Mesodermal cell (in vitro differentiated cells): ENCODE results near the gene CHMP6.

ENCODE experiments used
- H3K27ac ChIP-seq: 2 replicates; pipeline ENCODE4 v1.7.0; 2013; ENCODE audit warnings: mild to moderate bottlenecking, low read depth, low read length, moderate library complexity; ENCODE audit not compliant: severe bottlenecking
- H3K36me3 ChIP-seq: 2 replicates; pipeline ENCODE4 v1.7.1; 2013; ENCODE audit warnings: mild to moderate bottlenecking, low read length, moderate library complexity; ENCODE audit not compliant: control insufficient read depth, insufficient read depth
- H3K4me1 ChIP-seq: one replicate; pipeline ENCODE4 v1.7.1; 2013; ENCODE audit warnings: mild to moderate bottlenecking, low read length; ENCODE audit not compliant: insufficient read depth, control insufficient read depth, poor library complexity, severe bottlenecking
- H3K4me3 ChIP-seq: 2 replicates; pipeline ENCODE4 v1.7.0; 2013; ENCODE audit warnings: low read length, control low read depth, mild to moderate bottlenecking; ENCODE audit not compliant: insufficient read depth, poor library complexity, severe bottlenecking; ENCODE audit errors: extremely low read depth
- H3K9me3 ChIP-seq: 2 replicates; pipeline ENCODE4 v1.7.1; 2013; ENCODE audit warnings: mild to moderate bottlenecking, low read length, moderate library complexity; ENCODE audit not compliant: control insufficient read depth
- WGBS, 2 experiments: methylation state at CpG; one replicate each; pipeline ENCODE4 v1.1.5; 2013; ENCODE audit warnings: missing lambda C conversion rate in 2 of 2; ENCODE audit not compliant: insufficient coverage in 2 of 2; 5-methylcytosine and 5-hydroxymethylcytosine counted together

The CHMP6 gene

DNA sequence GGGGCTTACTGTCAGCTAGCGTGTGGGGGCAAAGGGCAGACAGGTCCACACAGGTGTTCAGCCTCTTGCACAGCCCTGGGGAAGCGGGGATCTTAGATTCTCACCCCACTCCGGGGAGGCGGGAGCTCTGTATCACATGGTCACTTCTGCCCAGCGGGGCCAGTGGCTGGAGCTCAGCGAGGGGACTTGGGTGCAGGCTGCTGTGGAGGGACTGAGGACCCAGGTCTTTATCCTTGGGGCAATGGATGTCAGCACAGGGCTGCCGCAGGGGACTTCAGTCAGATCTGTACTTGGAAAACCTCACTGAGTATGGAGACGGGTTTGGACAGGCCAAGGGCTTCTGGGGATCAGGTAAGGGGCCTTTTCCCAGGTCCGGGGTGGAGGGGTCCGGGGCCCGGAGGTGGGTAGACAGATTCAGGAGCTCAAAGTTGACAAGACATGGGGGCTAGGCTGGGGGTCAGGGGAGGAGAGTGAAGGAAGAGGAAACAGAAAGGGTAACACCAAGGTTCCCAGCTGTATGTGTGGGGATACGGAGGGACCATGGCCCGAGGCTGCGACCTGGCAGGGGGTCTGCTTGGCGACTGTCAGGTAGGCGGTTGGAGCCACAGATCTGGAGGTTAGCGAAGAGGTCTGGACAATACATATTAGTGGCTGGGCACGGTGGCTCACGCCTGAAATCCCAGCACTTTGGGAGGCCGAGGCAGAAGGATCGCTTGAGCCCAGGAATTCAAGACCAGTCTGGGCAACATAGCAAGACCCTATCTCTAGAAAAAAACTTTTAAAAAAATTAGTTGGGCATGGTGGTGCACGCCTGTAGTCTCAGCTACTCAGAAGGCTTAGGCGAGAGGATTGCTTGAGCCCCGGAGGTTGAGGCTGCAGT lies 28.2 kb downstream of the CHMP6 start:
- Histone ChIP-seq H3K27ac (no peak overlapping the region), H3K4me1 (peaks cover 4% of the 10 kb centered on the region), H3K4me3 (no peak overlapping the region), H3K36me3 (no peaks in the 10 kb centered on the region), H3K9me3 (no peaks in the 10 kb centered on the region)
- WGBS, 2 experiments, result 89 to 90% methylated on average over 19 to 20 of the region's 24 CpGs

DNA sequence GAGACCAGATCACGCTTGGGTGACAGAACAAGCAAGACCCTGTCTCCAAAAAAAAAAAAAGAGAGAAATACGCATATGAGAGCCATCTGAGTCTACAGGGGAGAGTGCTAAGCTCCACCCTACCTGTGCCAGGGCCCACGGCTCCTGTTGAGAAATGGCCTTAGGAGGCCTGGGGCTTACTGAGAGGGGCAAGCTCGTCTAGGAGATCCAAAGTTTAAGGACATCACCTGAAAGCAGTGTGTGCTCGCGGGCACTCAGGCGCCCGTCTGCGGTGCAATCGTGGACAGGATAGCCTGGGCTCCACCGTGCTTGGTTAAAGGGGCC lies 28.8 kb downstream of the CHMP6 start:
- WGBS, 2 experiments, result 88 to 94% methylated on average over 9 to 10 of the region's 11 CpGs
- H3K9me3 ChIP-seq, result no peaks in the 10 kb centered on the region
- no peak overlapping the region for H3K4me3 ChIP-seq
- peaks cover 4% of the 10 kb centered on the region for H3K4me1 ChIP-seq
- H3K27ac ChIP-seq, result no peak overlapping the region
- H3K36me3 ChIP-seq, result no peaks in the 10 kb centered on the region

- H3K36me3 ChIP-seq, result no peaks in the 10 kb centered on the region
- no peaks in the 10 kb centered on the region for H3K9me3 ChIP-seq
- WGBS, 2 experiments, result 86 to 90% methylated on average over 21 to 22 of the region's 24 CpGs
- H3K27ac ChIP-seq, result no peak overlapping the region
- no peak overlapping the region for H3K4me3 ChIP-seq
- H3K4me1 ChIP-seq, result peaks cover 4% of the 10 kb centered on the region
These were observed 29.3 kb downstream of the CHMP6 start for GRCh38 chr17:81020767-81021497.

- Histone ChIP-seq H3K4me1 (peaks cover 4% of the 10 kb centered on the region), H3K4me3 (no peak overlapping the region), H3K9me3 (no peaks in the 10 kb centered on the region), H3K27ac (no peak overlapping the region), H3K36me3 (no peaks in the 10 kb centered on the region)
- WGBS, 2 experiments, result 91 to 98% methylated on average over 14 to 15 of the region's 19 CpGs
These were observed 30.1 kb downstream of the CHMP6 start for GRCh38 chr17:81021531-81022343.

GRCh38 chr17:81022344-81022676 lies 30.7 kb downstream of the CHMP6 start:
- 94 to 100% methylated on average over 2 to 3 of the region's 6 CpGs for WGBS, 2 experiments
- Histone ChIP-seq H3K9me3 (no peaks in the 10 kb centered on the region), H3K36me3 (no peaks in the 10 kb centered on the region), H3K4me1 (peaks cover 7% of the 10 kb centered on the region), H3K27ac (no peak overlapping the region), H3K4me3 (no peak overlapping the region)

GRCh38 chr17:81025065-81025740 lies 33.6 kb downstream of the CHMP6 start:
- Histone ChIP-seq H3K4me3 (no peak overlapping the region), H3K9me3 (no peaks in the 10 kb centered on the region), H3K36me3 (no peaks in the 10 kb centered on the region), H3K4me1 (peaks cover 3% of the 10 kb centered on the region), H3K27ac (no peak overlapping the region)
- WGBS, 2 experiments, result 87 to 90% methylated on average over 14 to 16 of the region's 16 CpGs

GRCh38 chr17:81025741-81026129 lies 34.1 kb downstream of the CHMP6 start:
- WGBS, 2 experiments, result 90 to 91% methylated on average over 17 to 22 of the region's 22 CpGs
- Histone ChIP-seq H3K4me1 (peaks cover 3% of the 10 kb centered on the region), H3K36me3 (no peaks in the 10 kb centered on the region), H3K4me3 (no peak overlapping the region), H3K27ac (no peak overlapping the region), H3K9me3 (no peaks in the 10 kb centered on the region)

- Histone ChIP-seq H3K4me1 (peaks cover 3% of the 10 kb centered on the region), H3K9me3 (no peaks in the 10 kb centered on the region), H3K36me3 (peaks cover 4% of the 10 kb centered on the region), H3K4me3 (no peak overlapping the region), H3K27ac (no peak overlapping the region)
- WGBS, 2 experiments, result 92 to 93% methylated on average over 28 of the region's 31 CpGs
These were observed 34.8 kb downstream of the CHMP6 start for GRCh38 chr17:81026266-81027036.

DNA sequence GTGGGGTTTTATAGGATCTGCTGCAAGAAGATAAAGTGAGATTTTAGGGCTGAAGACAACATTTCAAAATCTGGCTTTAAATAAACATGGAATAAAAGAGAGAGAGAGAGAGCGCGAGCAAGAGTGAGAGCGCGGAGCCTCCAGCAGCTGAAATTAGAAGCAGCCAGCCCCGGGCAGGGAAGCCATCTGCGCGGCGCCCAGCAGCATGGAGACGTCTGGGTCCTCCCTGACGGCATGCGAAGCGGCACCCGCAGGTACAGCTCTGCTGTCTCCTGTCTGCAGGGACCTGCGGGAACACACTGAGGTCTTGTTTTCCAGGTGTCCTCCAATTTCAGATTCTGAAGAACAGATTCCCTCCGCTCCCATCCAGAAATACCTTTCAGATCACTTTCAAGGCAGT lies 35.4 kb downstream of the CHMP6 start:
- Histone ChIP-seq H3K36me3 (peaks cover 6% of the 10 kb centered on the region), H3K4me1 (peaks cover 3% of the 10 kb centered on the region), H3K9me3 (no peaks in the 10 kb centered on the region), H3K27ac (no peak overlapping the region), H3K4me3 (no peak overlapping the region)
- 91 to 93% methylated on average over 14 of the region's 15 CpGs for WGBS, 2 experiments
